Kidney (tissue), 14 donors: Measurements from ENCODE around the gene MLLT1. TPM values are rescaled to one million over a fixed set of nuclear protein-coding genes. Genes with fewer than 3 reads are reported as not detected.

Experiments
- DNase-seq, 5 donors: peaks; one replicate each; pipeline ENCODE4 v3.0.0-alpha.2; 2013 to 2020
- FAIRE-seq: peaks from 2 replicates; lab custom pipeline; 2012; peaks lifted over from hg19 to GRCh38; lab: Jason Lieb, UNC
- H3K27ac ChIP-seq, 2 donors: one replicate each; pipeline ENCODE4 v1.7.0; 2013; ENCODE audit warnings: low read depth in 2 of 2, low read length in 2 of 2, inconsistent platforms in 1 of 2
- H3K27me3 ChIP-seq: one replicate; pipeline ENCODE4 v1.7.1; 2013; ENCODE audit warnings: low read length, inconsistent platforms; ENCODE audit not compliant: control insufficient read depth, insufficient read depth
- H3K36me3 ChIP-seq, 3 donors: one replicate each; pipeline versions ENCODE4 v1.7.0 to v1.7.1; 2013; ENCODE audit warnings: low read length in 3 of 3, control low read depth in 1 of 3, inconsistent platforms in 1 of 3; ENCODE audit not compliant: insufficient read depth in 3 of 3, control insufficient read depth in 2 of 3
- H3K4me1 ChIP-seq, 3 donors: one replicate each; pipeline versions ENCODE4 v1.7.0 to v1.7.1; 2013; ENCODE audit warnings: low read length in 3 of 3, inconsistent platforms in 1 of 3, low read depth in 1 of 3; ENCODE audit not compliant: control insufficient read depth in 2 of 3, insufficient read depth in 2 of 3
- H3K4me3 ChIP-seq, 3 donors: one replicate each; pipeline versions ENCODE4 v1.7.0 to v1.8.1; 2013; ENCODE audit warnings: low read length in 3 of 3, control low read depth in 1 of 3, inconsistent platforms in 1 of 3
- H3K9ac ChIP-seq, 3 donors: one replicate each; pipeline versions ENCODE4 v1.7.0 to v1.7.1; 2013; ENCODE audit warnings: low read length in 3 of 3, control low read depth in 1 of 3, inconsistent platforms in 1 of 3
- H3K9me3 ChIP-seq, 3 donors: one replicate each; pipeline versions ENCODE4 v1.7.0 to v1.7.1; 2013; ENCODE audit warnings: low read length in 3 of 3, control low read depth in 1 of 3, inconsistent platforms in 1 of 3; ENCODE audit not compliant: control insufficient read depth in 2 of 3, insufficient read depth in 1 of 3
- CTCF ChIP-seq: IDR thresholded peaks from 3 replicates; pipeline ENCODE4 v1.5.1; 2012; ENCODE audit warnings: mild to moderate bottlenecking, moderate library complexity, borderline replicate concordance; ENCODE audit not compliant: insufficient read depth; ENCODE audit errors: extremely low read depth
- intact Hi-C: fragments of 100-400 bp; cut with DNase I; formaldehyde crosslinking; loops from one replicate; pipeline ENCODE4 v1.11.1; 2022
- polyA plus RNA-seq: library from polyadenylated mRNA; stranded (reverse); fragments of 350-450 nt; fragmentation: Illumina TruSeq; extraction: RNeasy Lipid Tissue Mini Kit (QIAGEN cat#74804); gene quantifications from one replicate; pipeline ENCODE4 v1.2.3, GENCODE V29; 2014; ENCODE audit warnings: low read depth, low replicate concordance; ENCODE audit not compliant: insufficient read depth
- total RNA-seq: library from RNA; stranded (reverse); fragmentation: NEBNext Ultra II Directional; extraction: Animal tissue kit (Norgen Biotek cat#: 25700); gene quantifications from one replicate; pipeline ENCODE4 v1.2.1, GENCODE V29; 2021
- donor health status: control.
- donor health status: control.
- donor health status: control.
- donor health status: control.
- donor health status: control.
- donor health status: DM: yes; HTN: yes; CAD: no.
- donor health status: Normal renal cell carcinoma (clear cell type).

MLLT1 gene
- total and polyA plus RNA-seq, 2 donors from 2014 or later: 32.0 to 53.2 TPM

- intact Hi-C loops: no loop called here
- no peak overlapping the region for H3K27ac ChIP-seq
- no peak overlapping the region for H3K4me3 ChIP-seq
- no peaks in the 10 kb centered on the region for H3K27me3 ChIP-seq
- H3K9me3 ChIP-seq: peaks cover 0 to 5% (median 0%) of the 10 kb centered on the region in 3 donors
- no peaks in the 10 kb centered on the region for H3K36me3 ChIP-seq
- H3K4me1 ChIP-seq: no peaks in the 10 kb centered on the region
- DNase-seq (peak in 1 of 5 donors; percentile 22), FAIRE-seq (no peak)
- no peak overlapping the region for H3K9ac ChIP-seq
- no peak for TF ChIP-seq CTCF
These were observed 18.6 kb upstream of the MLLT1 start for GRCh38 chr19:6298413-6298812.

GRCh38 chr19:6297202-6297601 is 17.4 kb upstream of the MLLT1 start:
- FAIRE-seq (no peak), DNase-seq (no peak)
- TF ChIP-seq CTCF: no peak
- Histone ChIP-seq H3K4me3 (no peak overlapping the region), H3K27ac (no peak overlapping the region), H3K27me3 (no peaks in the 10 kb centered on the region), H3K36me3 (no peaks in the 10 kb centered on the region), H3K9me3 (peaks cover 0 to 15% (median 3%) of the 10 kb centered on the region in 3 donors), H3K4me1 (no peaks in the 10 kb centered on the region), H3K9ac (no peak overlapping the region)
- intact Hi-C loops: no loop called here

- Histone ChIP-seq H3K9ac (no peak overlapping the region), H3K9me3 (peaks cover 1 to 52% (median 17%) of the 10 kb centered on the region in 3 donors), H3K4me3 (no peak overlapping the region), H3K27ac (no peak overlapping the region), H3K4me1 (no peaks in the 10 kb centered on the region), H3K36me3 (no peaks in the 10 kb centered on the region), H3K27me3 (no peaks in the 10 kb centered on the region)
- no peak for TF ChIP-seq CTCF
- intact Hi-C loops: no loop called here
- FAIRE-seq: no peak
- DNase-seq: peak in 1 of 5 donors; percentile 6
These were observed 12.2 kb upstream of the MLLT1 start for GRCh38 chr19:6292006-6292405.

GRCh38 chr19:6288737-6289136 is 9.0 kb upstream of the MLLT1 start:
- Histone ChIP-seq H3K27ac (no peak overlapping the region), H3K4me1 (no peaks in the 10 kb centered on the region), H3K9ac (no peak overlapping the region), H3K27me3 (no peaks in the 10 kb centered on the region), H3K36me3 (no peaks in the 10 kb centered on the region), H3K9me3 (peaks cover 1 to 52% (median 17%) of the 10 kb centered on the region in 3 donors), H3K4me3 (no peak overlapping the region)
- intact Hi-C loops: no loop called here
- DNase-seq: no peak
- no peak for FAIRE-seq
- no peak for TF ChIP-seq CTCF
